HG03060 (cell line): ENCODE data around the gene BNC1.

Source experiments
- ATAC-seq: cut with Tn5 transposase; IDR thresholded peaks from one replicate; pipeline ENCODE4 v1.9.1; 2021; ENCODE audit warnings: low read depth, moderate number of reproducible peaks; ENCODE audit not compliant: unreplicated experiment

Gene BNC1

DNA sequence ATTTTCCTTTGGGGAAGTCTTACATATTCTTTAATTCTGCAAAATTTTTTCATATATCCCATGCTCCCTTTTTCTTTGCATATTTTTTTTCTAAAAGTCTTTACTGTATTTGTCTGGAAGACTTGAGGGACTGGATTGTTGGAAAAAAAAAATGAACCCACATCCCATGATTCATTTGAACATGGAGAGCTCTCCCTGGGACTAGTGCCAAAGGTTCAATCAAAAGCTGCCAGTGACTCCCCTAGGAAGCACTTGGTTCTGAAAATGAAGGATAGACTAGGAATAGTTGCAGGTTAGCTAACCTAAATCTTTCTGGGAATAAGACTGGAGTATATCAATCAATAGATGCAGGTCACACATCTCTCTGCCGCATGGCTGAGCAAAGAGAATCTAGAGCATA is 16.4 kb upstream of the BNC1 start:
- ATAC-seq: no peak

DNA sequence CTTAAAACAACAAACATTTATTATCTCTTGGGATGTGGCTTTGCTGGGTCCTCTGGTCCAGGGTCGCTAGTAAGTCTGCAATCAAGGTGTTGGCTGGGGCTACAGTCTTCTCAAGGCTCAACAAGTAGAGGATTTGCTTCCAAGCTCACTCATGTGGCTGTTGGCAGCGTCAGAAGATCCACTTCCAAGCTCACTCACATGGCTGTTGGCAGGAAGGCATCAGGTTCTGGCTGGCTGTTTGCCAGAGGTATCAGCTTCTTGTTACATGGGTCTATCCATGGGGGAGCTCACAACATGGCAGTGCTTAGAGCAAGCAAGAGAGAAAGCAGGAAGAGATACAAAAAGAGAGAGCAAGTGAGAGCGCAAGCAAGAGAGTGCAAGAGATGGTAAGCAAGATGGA is 15.0 kb upstream of the BNC1 start:
- ATAC-seq: no peak

DNA sequence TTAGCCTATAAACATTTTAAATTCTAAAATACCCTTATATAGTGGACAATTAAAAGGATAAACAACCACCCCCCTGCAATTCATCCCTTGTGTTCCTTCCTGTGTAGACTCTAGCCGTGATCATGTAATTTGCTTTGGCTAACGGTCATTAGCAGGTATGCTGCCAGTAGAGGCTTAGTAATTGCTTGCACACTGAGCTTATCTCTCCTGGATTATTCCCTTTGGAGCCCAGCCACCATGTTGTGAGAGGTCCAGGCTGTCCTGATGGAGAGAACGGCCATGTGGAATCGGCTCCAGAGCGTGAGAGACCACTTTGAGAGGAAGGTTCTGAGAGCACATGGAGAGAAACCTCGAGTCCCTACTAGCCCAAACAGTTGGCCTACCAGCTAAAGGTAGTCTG is 11.0 kb upstream of the BNC1 start:
- no peak for ATAC-seq

DNA sequence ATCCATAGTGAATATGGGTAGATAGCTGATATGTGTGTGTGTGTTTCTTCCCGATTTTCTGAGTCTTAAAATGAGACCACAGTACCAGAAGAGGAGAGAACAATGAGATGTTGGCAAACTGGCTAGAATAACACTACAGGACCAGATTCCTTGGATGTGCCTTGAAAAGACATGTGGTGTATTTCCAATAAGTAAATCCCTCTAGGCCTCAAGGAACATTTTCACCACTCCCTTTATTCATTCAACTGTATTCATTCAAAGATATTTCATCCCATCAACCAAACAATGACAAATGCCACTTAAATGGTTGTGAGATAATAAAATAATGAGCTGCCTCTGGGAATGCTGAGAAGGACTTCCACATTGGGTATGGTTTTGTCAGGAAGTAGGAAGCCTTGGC is 8.7 kb upstream of the BNC1 start:
- ATAC-seq: no peak

DNA sequence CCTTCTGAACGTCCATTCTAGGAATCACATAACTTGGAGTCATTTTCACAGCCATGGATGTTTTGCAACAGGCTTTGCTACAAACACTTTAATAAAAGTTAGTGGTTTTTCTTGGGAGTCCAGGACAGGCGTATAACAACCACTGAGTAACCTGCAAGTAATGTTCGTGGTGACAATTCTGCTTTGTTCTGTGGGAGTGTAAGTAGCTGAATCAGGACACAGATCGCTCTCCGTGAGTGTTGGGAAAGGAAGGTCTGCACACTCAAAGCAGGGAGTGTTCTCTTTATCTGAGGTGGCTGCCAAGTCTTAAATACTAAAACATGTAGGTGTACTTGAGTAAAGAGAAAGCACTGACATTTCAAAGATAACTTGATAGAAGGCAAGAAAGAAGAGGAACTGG is 7.9 kb upstream of the BNC1 start:
- ATAC-seq: no peak

DNA sequence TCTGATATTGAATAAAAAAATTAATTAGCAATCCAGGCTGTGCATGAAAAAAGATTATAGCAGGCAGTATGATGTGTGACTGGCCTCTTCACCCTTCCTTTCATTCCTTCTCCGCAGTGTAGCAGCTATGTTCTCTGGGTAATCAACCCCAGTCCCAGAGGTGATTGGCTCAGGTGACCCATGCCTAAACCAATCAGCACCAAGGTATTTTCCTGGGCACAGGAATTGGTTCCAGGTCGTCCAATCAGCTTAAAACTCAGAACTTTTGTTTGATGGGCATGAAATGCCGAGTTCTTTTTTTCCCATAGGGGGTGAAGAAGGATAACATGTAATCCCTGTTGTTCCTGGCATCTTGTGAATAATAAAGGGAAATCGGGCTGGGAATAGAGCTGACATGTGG is 5.8 kb upstream of the BNC1 start:
- ATAC-seq: no peak

DNA sequence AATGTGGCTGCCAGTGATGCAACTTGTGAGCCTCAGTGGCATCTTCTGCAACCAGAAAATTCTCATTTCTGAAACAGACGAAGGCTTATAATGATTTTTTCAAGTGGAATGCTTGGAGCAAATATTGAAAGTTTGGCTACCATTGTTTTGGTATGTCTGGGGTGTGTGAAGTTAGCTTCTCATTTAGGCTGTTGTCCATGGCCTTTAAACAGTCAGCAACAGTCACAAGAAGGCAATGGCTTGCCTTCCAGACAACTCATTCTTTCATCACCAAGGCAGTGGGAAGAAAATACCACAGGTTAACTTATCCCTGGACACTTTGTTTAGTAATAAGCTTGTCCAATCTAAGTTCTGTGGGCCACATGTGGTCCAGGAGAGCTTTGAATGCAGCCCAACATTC is 4.7 kb upstream of the BNC1 start:
- ATAC-seq: no peak

DNA sequence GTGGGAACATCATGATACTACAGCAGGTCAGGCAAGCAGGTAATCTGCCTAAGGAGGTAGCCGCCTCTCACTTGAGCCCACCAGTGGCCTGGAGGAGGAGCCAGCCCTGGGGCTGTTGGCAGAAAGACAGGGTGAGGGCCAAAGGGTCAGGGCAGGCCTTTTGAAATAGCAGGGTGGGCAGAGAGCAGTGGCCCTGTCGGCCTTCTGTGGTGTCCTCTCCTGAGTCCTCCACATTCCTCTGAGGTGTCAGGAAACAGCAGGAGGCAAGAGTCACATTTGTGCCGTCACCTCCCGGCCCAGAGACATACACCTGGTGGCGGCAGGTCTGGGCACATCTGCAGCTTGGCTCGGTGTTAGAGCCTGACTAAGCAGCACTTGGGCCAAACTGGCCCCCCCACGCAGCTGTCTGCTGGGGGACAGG is 3.9 kb upstream of the BNC1 start:
- no peak for ATAC-seq

DNA sequence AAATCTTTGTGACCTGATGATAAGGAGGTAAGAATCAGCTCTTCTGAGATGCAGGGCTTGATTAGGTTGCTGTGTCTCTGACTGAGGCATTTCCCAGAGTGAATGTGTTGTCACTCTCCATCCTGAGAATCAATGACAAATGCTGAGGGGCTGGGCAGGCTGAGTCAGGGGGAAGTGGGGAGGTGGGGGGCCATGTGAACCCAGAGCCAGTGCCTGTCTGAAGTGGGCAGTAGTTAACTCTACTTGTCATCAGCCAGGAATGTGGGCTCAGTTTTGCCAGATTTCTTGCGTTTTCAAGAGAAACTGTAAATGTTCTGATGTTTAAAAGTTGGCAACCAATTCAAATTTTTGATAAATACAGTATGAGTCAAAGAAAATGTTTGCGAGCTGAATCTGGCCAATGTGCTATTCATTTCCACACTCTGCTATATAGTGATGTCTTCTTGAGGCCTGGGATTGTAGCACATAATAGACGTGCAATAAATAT is 3.1 kb upstream of the BNC1 start:
- ATAC-seq: no peak

DNA sequence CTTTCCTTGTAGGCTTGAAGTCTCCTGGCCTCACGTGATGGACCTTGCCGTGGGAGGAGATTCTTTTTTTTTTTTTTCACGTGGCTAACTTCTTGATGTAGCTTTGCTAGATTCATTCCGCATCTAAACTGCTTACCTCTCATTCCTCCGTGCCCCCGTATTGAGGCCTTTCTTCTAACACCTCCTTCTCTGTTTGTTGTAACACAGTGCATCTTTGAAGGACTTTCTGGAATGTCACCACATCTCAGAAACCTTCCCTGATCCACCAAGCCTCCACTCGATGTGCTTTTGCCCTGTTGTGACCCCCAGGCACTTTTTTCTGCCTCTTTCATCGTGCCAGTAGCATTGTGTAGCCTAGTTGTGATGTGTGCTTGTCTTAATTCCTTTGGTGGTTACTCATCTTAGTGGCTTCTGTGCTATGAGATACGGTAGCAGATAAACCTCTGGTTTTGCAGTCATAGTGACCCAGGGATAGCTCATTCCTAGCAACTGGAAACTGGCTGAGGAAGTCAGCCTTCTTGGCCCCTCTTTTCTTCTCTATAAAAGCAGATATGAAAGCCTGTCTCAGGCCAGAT is 1.6 kb upstream of the BNC1 start:
- no peak for ATAC-seq

DNA sequence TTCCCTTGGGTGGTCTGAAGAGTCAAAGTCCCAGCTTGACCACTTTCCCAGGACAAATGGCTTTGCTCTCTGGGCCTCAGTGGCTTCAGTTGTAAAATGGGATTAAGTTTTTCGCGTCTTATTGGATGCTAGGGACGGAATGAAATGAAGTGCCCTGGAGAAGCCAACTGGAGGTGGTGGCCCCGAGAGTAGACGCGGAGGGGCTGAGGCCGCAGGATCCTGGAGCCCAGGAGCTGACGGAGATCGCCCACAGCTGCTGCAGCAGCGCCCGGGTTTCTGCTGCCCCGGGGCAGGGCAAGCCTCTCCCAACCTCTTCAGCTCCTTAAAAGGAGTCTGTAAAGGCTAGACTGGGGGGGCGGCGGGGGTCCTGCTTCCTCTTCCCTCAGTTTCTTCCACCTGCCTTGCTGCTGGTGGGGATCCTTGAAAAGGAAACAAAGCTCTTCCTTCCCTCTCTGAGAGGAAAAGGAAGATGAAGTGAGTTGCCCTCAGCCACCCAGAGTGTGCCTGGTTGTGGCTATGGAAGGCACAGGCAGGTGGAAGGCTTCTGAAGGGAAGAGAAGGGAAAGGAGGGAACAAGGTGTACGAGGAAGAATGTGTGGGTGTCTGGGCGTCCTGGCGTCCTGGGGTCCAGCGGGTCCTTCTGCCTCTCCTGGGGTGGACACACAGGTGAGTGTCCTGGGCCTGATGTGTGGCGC is 967 bp upstream of the BNC1 start:
- no peak for ATAC-seq

DNA sequence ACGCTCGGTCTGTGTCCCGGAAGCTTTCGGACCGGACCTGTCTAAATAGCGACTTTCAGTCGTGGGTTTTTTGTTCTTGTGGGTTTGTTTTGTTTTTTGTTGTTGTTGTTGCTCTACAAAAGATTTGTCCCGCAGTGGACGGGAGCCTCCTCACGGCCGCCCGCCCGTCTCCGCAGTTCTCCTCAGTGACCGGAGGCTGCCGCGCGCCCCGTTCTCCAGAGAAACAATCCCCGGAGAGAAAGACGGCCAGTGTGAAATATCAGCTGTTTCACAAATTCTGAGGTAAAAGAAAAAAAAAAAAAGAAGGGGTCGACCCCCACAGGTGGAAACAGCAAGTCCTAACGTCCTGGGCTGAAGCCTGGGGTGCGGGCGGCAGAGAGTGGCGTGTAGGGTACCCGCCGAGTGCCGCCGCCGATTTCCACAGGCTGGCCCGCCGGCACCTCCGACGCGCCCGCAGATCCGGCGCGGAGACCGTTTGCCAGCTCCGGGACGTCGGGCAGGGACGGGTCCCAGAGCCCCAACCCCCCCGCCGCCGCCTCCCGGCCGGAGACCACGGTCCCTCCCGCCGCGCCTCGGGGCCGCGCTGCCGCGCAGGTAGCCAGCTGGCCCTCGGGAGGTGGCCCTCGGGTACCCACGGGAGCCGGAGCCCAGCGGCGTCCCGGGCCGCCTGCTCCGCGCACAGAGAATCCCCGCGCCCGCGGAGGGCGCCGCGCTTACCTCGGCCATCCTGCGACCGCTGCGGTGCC is 478 bp downstream of the BNC1 start:
- no peak for ATAC-seq

DNA sequence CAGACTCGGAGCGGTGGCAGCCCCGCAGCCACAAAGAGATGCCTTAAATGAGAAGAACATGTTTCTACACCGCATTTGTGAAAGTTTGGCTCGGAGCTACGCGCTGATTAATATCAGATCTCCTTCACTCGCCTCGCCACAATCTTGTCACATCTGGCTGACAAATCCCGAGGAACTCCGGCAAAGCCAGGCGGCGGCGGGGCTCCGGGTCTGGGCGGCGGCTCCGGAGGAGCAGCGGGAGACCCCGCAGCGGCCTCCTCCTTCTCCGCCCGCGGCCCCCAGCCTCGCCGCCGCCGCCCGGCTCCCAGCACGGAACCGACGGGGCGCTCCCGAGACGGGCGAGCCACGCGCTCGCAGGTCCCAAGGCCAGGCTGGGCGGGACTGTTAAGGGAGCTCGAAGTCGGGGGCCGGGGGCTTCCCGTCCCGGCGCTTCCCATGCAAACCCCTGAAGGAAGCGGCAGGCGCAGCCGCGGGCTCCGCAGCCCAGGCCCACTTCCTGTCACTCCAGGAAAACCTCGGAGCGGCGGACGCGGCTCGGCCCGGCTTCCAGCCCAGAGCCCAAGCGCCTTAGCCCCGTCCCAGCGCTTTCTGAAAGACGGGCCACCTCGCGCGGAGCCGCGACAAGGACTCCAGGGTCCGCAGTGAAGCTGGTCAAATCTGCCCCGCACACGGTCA is 1.2 kb downstream of the BNC1 start:
- no peak for ATAC-seq

DNA sequence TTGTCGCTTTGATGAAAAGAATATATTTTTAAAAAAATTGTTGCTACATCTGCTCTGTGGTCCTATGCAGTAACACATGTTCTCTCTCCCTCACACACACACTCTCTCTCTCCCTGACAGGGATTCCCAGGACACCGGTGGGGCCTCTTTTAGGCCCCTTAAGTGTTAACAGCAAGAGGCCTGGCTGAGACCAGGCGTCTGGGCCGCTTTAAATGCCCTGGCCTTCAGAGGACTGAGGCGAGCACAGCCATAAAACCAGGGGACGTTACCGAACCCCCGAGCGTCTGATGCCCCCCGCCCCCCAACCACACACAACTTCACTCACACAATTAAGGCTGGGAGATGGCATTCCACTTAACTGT is 1.7 kb downstream of the BNC1 start:
- ATAC-seq: no peak

DNA sequence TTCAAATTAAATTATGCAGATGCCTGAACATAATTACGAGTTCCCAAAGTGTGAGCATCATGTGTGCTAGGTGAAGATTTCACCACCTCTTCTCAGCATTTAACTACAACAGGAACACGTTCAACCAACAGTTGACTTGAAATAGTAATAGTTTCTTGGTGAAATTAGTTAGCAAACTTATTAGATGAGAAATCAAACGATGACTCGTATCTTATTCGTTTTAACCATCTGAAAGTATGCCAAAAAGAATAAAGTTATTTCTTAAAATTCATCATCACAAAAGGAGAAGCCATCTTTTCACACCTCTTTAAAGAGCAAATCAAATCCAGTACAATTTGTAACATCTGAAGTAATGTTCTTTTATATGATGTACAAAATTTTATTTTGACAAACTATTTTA is 2.3 kb downstream of the BNC1 start:
- no peak for ATAC-seq

DNA sequence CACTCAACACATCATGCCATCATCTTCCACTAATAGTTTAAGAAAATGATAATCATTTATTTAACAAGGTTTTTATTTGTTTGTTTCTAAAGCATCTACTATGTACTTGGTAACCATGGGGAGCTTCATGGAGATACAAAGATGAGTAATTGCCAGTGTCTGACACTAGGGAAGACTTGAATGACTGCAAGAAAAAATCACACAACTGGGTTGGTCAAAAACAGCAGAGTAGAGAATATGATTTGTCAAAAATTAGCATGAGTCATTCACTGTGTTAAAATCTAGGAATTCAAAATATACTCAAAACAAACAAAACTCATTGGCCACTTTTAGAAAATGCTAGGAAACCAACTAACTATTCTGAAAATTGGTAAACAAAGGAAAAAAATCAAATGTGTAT is 6.3 kb downstream of the BNC1 start:
- ATAC-seq: no peak

DNA sequence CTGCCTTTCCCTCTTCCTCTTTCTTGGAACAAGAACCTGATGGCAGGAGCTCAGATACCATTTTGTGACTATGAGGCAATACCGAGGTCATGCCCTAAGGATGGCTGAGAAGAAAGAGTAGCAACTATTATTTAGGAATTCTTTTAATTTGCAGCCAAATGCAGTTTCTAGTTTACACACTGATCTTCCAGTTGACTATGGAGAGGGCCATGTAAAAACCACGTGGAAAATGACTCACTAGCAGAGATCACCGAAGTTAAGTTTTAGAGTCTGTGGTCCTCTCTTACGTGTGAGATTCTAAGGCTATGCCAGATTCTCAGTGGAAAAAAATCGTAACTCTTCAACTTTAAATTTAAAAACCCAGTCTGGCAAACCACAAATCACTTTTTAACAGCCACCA is 7.8 kb downstream of the BNC1 start:
- no peak for ATAC-seq

DNA sequence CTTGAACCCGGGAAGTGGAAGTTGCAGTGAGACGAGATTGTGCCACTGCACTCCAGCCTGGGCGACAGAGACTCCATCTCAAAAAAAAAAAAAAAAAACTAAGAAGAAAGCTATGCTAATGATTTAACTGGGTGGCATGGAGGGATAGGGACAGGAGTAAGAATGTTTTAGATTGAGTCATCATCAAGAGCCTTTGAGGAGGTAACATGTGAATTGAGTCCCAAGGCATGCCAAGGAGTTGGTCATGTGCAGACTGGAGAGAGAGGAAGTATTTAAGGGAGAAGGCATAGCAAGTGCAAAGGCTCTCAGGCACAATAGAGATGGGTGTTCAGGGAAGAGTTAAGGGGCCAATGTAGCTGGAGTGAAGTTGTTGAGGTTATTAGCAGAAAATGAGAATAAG is 9.1 kb downstream of the BNC1 start:
- ATAC-seq: no peak

DNA sequence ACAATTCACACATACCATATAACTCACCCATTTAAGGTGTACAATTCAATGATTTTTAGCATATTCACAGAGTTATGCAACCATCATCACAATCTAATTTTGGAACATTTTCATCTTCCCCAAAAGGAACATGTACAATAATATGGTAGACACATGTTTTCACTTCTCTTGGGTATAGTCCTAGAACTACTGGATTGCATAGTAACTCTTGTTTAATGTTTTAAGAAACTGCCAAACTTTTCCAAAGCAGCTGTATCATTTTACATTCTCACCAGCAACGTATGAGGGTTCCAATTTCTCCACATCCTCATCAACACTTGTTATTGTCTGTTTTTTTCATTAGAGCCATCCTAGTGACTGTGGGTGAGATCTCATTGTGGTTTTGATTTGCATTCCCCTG is 14.3 kb downstream of the BNC1 start:
- ATAC-seq: no peak

DNA sequence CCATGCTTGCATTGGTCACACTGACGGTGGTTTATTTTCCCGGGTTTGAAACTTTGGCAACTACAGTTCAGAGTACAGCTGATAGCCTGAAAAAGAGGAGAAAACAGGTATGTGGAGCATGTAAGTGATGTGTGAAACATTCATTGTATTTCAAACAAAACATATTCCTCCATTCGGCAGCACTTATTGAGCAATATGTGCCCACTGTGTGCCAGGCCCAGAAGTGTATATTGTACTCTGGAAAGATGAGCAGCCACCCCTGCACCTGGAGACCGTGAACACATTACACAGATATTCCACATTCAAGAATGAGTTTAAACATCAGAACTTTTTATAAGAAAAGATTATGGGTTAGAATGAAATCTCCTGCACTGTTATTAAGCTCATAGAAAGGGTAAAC is 16.3 kb downstream of the BNC1 start:
- no peak for ATAC-seq

DNA sequence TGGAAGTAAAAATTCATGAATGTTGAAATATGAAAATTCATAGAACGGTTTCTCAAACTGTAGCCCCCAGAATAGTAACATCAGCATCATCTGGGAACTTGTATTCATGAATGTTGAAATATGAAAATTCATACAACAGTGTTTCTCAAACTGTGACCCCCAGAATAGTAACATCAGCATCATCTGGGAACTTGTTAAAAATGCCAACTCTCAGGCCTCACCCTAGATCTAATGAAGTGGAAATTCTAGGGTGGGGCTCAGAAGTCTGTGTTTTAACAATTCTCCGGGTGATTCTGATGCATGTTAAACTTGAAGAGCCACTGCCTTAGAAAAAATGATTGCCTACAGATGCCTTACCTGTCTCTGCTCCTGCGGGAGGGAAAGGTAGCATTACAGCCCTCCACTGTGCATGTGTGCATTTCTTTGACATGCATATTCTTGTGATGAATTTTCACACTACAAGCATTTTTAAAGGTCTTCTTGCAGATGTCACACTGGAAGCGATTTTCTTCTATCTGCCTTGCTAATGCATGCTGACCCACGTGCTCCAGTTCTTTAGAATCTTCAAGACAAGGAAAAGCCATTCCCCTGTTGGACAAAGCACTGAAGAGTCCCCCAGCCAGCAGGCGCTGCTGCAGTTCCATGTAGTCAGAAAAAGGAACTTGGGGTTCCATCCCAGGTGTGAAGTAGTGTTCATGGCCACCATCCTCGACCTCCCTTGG is 21.7 kb downstream of the BNC1 start:
- ATAC-seq: no peak
